AG09309 (cell line): ENCODE data around the gene TTC7B.

Experiments used
- DNase-seq: peaks from one replicate; pipeline ENCODE4 v3.0.0-alpha.2; 2010; ENCODE audit warnings: low read depth
- H3K4me3 ChIP-seq: 2 replicates; pipeline ENCODE4 v1.5.1; 2011; ENCODE audit warnings: mild to moderate bottlenecking, low read depth, low read length, moderate library complexity; ENCODE audit not compliant: control insufficient read depth
- TF ChIP-seq, protein P1 (sequence below): IDR thresholded peaks from 2 replicates; pipeline ENCODE4 v1.5.1; 2011; ENCODE audit warnings: mild to moderate bottlenecking, low read depth, low read length, inconsistent platforms; ENCODE audit not compliant: insufficient read depth, control insufficient read depth; ENCODE audit errors: missing control alignments

The TTC7B gene

DNA sequence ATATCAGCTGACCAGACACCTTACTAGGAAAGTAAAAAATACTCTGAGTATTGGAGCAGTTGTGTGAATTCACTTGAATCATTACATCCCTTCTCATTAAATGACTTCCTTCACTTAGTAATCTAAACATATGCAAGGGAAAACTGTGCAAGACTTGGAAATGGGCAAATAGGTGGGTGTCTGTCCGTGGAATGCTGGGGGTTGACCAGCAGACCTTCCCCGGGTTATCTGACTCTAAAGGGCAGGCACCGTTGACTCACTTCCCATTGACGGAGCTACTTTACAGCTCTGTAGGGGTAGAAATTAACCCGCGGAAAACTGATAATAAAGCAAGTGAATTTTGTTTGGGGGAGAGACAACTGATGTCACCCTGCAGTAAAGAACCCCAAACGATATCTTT, 199.3 kb downstream of the TTC7B start:
- no peak for DNase-seq
- TF ChIP-seq, protein P1, sequence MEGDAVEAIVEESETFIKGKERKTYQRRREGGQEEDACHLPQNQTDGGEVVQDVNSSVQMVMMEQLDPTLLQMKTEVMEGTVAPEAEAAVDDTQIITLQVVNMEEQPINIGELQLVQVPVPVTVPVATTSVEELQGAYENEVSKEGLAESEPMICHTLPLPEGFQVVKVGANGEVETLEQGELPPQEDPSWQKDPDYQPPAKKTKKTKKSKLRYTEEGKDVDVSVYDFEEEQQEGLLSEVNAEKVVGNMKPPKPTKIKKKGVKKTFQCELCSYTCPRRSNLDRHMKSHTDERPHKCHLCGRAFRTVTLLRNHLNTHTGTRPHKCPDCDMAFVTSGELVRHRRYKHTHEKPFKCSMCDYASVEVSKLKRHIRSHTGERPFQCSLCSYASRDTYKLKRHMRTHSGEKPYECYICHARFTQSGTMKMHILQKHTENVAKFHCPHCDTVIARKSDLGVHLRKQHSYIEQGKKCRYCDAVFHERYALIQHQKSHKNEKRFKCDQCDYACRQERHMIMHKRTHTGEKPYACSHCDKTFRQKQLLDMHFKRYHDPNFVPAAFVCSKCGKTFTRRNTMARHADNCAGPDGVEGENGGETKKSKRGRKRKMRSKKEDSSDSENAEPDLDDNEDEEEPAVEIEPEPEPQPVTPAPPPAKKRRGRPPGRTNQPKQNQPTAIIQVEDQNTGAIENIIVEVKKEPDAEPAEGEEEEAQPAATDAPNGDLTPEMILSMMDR, result no peak
- H3K4me3 ChIP-seq, result no peak overlapping the region

DNA sequence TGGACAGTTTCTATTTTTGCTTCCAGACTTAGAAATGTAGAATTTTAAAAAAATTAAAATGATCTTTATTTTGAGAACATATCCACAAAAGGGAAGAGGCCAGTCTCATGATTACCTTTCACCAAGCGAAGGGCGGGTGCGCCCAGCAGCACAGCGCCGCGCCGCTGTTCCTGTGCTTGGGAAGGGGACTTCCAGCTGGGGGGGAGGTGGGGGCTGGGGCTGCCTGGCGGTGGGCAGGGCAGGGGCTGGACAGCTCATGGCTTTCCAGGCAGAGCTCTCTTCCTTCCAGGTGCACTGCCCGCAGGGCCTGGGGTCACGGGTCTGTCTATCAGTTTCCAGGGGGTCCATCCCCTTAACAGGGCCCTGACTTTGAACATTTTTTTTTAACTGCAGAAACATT, 199.9 kb downstream of the TTC7B start:
- TF ChIP-seq, protein P1, result no peak
- no peak for DNase-seq
- no peak overlapping the region for H3K4me3 ChIP-seq

DNA sequence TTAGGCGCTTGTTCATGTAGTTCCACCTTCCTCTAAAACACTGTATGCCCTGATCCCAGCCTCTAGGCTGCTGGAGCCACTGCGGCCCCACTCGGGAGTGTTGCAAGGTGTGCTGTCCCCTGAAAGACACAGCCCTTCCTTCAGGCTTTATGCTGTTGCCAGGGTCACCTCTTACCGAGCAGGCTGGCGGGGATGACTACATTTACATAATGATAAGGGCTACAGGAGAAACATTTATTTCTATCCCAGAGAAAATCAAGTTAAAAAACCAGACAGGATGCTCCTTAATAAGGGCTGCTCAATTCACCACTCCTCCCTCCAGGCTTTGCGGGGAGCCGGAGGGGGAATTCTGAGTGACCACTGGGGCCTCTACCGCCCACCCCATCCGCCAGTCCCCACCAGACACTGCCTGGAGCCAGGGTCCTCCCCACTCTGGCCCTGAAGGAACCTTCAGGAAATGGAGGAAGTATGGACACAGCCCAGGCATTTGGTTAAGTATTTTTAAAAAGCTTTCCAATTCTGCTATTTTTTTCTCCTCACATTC, 200.6 kb downstream of the TTC7B start:
- DNase-seq, result no peak
- no peak overlapping the region for H3K4me3 ChIP-seq
- TF ChIP-seq, protein P1, result no peak

DNA sequence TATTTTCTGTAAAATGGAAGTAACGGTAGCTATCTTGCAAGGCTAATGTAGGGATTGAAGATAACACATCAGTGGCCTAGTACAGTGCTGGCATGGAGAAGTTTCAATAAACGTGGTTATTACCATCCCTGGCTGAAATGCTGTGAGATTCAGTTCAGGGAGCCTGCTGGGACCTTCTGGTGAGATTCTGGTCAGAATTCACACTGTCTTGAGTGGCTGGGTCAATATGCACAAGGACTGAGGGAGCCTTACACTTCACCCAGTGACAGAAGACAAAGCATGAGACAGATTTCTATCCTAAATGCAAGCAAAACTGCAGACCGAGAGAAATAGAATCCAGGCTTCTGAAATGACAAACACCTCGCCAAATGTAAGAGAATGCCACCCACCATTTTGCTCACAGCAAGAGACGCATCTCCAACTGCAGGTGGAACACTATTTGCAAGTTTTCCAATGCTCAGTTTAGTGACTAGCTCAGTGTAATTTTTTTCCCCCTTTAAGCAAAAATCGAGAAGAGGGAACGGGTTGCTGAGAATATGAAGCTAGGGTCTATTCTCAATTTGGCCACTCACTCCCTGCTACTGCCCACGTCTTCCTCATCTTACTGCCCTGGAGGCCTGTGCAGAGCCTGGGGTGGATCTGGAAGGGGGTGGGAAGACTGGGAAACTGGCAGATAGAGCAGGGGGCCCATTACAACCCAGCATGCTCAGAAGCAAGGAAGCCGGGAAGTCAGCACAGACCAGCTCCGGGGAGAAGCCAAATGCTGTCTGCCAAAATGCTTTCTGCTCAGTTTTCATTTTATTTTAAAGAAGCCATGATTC, 201.3 kb downstream of the TTC7B start:
- no peak for DNase-seq
- TF ChIP-seq, protein P1, result no peak
- H3K4me3 ChIP-seq, result no peak overlapping the region

DNA sequence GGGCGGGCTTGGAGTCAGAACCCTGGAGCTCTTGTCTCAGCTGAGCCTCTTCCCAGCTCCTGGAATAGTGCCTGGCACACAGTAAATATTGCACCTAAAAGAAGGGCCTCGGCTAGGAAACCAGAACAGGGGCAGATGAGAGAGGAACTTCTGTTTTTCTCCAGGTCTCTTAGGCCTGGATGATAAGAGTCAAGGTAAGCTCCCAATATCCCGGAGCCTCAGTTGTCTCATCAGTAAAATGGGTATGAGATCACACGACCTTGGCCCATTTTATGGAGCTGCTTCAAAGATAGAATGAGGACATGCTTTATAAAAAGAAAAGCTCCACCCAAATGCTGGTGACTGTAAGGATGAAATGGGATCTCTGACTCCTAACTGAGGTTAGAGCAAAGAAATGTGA, 202.2 kb downstream of the TTC7B start:
- TF ChIP-seq, protein P1, result no peak
- H3K4me3 ChIP-seq, result no peak overlapping the region
- DNase-seq, result no peak

DNA sequence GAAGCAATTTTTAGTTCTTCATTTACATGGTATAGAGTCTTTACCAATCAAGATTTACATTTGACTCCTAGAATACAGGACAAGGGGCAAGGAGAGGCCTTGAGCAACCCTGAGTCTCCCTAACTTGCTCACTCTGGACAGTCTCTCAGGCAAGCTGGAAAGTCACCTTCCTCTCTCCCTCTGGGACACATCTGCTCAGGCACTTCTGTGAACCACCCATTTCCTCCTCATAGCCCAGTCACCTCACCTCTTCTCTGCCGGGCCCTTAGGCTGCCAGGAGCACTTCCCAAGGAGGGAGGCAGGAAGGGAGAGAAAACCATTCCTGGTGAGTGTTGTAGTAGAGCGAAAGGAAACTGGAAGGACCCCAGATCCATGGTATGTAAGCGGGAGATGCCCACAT, 202.8 kb downstream of the TTC7B start:
- TF ChIP-seq, protein P1, result no peak
- H3K4me3 ChIP-seq, result no peak overlapping the region
- no peak for DNase-seq

DNA sequence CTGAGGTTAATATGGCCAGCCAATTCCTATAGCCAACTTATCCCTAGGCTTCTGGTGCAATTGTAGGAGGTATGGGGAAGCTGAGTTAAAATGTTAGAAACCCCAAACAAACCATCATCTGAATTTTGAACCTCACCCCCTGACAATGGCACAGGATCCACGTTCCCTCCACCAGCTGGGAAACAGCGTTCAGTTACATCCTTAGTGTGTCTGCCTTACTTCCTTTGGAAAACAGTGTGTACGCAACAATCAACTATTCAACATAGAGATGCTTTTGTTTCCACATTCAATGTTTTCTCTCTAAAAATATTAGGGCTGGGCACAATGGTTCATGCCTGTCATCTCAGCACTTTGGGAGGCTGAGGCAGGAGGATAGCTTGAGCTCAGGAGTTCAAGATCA, 203.4 kb downstream of the TTC7B start:
- no peak overlapping the region for H3K4me3 ChIP-seq
- no peak for DNase-seq
- TF ChIP-seq, protein P1, result no peak
